ENCODE data around the gene SCCPDH.

Gene SCCPDH

DNA sequence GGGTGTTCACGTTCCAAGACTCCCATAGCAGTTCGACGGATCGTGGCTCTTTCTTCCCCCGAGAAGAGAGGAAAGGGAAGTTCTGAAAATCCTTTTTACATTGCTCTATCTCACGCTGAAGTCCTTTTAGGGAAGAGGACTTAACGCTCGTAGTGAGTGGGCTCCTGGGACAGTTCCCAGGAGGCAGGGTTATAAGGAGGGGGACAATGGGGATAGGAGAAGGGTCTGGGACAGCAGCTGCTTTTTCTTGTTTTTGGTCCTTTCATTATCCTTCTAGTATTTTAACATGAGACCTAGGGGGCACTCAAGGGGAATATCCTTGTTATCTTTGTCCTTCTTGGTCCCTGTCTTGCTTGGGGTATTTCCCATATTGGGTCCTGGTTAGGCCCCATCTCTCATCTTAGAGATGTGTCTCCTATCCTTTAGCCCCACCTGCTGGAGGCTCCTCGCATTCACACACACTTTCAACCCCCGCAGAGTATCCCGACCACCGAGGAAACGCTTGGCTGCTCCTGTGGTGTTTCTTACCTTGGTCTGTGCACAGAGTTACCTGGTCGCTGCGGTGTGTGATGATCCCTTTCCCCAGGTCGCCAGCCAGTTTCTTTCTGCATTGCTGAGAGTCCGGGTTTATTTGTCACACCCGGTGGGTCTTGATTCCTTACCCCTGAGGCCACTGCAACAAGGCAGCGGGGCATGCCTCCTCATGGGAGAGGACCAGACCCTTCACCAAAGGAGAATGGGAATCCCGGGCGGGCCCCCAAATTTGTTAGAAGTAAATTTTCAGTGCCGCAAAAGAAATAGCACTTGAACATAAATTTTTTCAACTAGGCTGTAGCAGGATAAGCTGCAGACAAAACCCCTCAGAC lies 29.7 kb downstream of the SCCPDH start:
- peak; percentile 45 to 82 for DNase-seq

- no peak for DNase-seq
Measured at GRCh38 chr1:246755419-246755818, 31.2 kb downstream of the SCCPDH start.

DNA sequence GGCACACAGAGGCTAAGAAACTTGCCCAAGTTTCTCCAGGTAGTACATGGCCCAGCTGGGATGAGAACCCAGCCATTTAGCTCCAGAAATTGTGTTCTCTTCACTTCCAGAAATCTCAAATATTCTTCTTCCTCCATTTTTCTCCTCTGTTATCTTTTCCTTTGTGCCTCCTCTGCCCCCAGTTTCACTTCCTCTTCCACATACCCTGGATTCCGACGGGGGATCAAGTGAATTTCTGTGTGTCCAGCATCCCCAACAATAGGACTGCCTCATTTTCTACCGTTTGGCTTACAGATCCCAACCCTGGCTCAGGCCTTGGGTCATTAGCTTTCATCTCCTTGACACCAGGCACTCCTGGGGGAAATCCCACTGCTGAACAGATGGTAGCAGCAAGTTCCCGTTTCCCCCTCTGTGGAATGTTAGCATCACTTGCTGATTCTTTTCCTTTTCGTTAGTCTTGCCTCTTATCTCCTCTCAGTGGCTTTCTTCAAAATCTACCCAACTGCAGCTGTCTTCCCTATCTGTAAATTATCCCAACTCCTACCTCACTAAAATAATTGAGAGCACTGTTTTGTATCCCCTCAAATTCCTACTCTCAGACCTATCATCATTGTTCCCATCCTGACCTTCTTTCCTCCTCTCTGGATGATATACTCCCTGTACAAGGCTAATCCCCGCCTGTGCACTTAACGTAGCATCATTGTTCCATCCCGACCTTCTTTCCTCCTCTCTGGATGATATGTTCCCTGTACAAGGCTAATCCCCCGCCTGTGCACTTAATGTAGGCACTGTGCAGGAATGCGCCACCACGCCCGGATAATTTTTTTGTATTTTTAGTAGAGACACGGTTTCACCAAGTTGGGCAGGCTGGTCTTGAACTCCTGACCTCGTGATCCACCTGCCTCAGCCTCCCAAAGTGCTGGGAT lies 36.5 kb downstream of the SCCPDH start:
- peak in 1 of 2 donors; percentile 2 for DNase-seq

- DNase-seq, result no peak
Measured at GRCh38 chr1:246761396-246761795, 37.2 kb downstream of the SCCPDH start.

- DNase-seq, result no peak
Measured at GRCh38 chr1:246765521-246765920, 41.3 kb downstream of the SCCPDH start.

DNA sequence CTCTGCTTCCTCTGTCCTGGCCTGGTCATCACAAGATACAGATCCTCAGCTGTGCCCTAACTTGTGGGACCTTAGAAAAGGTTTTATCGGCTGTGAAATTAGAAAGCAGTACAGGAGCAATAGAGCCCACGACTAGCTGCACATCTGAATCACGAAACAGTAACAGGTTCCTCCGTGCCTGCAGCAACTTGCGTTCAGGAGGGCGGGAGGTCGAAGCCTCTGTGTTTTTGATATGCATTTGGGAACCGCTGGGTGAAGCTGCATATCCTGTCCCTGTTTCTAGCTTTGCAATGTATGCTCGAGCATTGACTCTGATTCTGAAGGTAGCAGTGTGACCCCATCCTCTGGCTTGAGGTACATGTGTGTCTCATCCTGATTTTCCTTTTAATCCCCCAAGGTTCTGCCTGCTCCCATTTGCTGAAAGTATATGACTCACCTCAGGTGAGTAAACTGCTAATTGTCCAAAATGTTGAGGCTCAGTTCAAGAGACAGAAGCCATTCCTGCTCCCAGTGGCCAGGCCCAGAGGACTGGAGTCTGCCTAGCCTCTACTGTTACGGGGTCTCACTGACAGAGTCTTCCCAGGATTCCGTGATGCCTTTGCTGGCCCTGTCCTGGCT lies 44.3 kb downstream of the SCCPDH start:
- no peak for DNase-seq

- DNase-seq, result no peak
Measured at GRCh38 chr1:246769306-246769705, 45.1 kb downstream of the SCCPDH start.

GRCh38 chr1:246771366-246771765 lies 47.2 kb downstream of the SCCPDH start:
- DNase-seq, result no peak

DNA sequence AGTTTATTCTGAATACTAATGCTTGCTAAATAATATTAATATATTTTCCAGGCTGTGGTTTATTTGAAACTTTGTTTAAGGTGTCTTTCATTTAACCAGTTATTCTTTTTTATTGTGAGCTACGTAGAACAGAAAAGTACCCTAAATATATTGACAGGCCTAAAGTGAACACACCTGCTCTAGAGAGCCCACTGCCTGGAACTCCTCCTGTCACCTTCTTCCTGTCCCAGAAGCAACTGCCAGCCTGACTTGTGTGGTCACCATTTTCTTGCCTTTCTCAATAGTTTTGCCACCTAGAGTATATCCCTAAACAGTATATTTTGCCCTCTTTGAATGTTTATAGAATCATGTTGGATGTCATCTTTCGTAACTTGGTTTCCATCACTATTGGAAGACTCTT lies 48.5 kb downstream of the SCCPDH start:
- DNase-seq, result no peak

DNA sequence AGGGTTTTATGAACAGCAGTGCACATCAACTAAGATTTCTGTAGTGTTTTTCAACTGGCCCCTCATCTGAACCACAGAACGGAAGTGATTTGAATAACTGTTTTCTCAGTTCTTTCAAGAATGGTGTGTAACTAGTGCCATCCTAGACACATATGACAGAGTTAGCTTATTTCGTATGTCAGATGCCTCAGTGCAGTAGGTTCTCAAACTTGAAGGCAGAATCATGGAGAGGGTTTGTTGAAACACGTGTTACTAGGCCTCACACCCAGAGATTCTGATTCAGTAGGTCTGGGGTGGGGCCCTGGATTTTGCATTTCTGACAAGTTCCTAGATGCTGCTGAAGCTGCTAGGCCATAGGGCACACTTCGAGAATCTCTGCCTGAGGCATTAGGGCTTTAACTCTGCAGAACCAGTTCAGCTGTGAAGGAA lies 49.0 kb downstream of the SCCPDH start:
- no peak for DNase-seq

- DNase-seq, result no peak
Measured at GRCh38 chr1:246775531-246776385, 51.5 kb downstream of the SCCPDH start.

- DNase-seq, result no peak
Measured at GRCh38 chr1:246776923-246777322, 52.7 kb downstream of the SCCPDH start.

- DNase-seq, result no peak
Measured at GRCh38 chr1:246778663-246779062, 54.5 kb downstream of the SCCPDH start.

- no peak for DNase-seq
Measured at GRCh38 chr1:246779561-246780175, 55.5 kb downstream of the SCCPDH start.

GRCh38 chr1:246780264-246780663 lies 56.1 kb downstream of the SCCPDH start:
- DNase-seq, result no peak

DNA sequence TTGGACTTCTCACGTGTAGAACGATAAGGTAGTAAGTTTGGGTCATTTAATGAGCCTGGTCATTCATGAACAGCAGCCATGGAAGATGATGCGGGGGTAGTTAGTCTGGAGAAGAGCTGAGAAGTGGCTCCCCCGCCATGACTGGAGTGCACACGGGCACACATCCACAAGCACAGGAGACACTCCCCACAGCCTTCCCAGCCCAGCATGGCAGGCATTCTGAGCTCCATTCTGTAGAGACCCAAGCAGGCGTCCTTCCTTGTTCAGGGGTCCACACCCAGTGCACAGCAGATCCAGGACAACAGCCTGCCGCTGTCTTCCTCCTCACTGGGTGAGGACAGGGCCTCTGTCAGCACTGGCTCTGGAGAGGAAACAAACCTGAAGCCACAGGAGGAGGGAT lies 57.0 kb downstream of the SCCPDH start:
- no peak for DNase-seq

DNA sequence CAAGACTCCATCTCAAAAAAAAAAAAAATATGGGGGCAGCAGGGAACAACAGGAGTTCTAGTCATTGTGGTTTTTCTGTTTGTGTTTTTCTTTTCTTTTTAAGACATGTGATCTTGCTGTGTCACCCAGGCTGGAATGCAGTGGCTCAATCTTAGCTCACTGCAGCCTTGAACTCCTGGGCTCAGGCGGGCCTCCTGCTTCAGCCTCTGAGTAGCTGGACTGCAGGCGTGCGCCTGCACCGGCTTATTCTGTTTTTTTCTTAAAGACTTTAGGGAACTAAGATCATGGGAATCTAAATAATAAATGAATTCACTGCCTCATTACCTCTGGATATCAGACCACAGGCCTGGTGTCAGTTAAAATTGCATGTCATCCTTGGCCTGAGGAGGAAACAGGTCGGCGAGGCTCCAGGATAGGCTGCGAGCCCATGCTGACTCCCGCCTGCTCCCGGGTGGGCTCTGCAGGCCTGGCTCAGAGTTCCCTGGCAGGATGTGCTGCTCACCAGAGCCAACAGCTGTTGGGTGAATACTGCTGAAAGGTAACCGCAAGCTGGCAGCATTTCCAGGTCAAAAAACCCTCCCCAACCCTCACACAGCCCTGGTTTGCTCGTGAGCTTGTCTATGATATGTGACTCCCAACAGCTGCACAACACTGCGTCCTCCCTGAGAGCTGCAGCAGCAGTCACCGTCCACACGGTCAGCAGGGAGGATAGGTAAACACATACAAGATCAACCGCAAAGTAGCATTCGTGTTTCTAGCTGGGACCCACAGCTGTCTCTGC lies 58.1 kb downstream of the SCCPDH start:
- DNase-seq, result no peak

- no peak for DNase-seq
Measured at GRCh38 chr1:246784621-246785493, 60.6 kb downstream of the SCCPDH start.

GRCh38 chr1:246785494-246786111 lies 61.4 kb downstream of the SCCPDH start:
- DNase-seq, result no peak
